Measurements from ENCODE around the gene PDE4D. TPM values are rescaled to one million over a fixed set of nuclear protein-coding genes. Genes with fewer than 3 reads are reported as not detected.
A peak's percentile ranks its signal among the peaks of the same experiment; 100 is the strongest.

PDE4D gene
- total and polyA plus RNA-seq, 2 of the 4 experiments (the other 2 are of a cell fraction), result 1.4 to 7.9 TPM

DNA sequence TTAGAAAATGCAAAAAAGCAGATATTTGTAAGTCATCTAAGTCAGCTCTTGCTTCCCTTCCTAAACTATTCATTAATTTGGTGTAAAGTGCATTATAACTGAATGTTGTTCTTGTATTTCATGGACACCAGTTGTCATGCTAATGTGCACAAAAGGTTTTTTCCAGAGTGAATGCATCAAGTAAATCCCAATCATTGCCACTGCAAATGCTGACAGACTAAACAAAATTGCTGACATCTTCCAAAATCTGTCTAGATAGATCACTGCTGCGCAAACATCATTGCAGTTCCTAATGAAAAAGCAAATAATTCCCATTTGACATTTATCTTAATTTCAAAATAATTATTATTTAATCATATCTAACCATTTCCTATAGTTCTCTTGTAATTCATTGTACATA, 161.7 kb downstream of the PDE4D start:
- Histone ChIP-seq H2AK5ac (ENCODE audit: low read depth, low read length) (no peak overlapping the region), H2AK9ac (replicated peaks; ENCODE audit: low read depth, low read length, poor library complexity) (no peak overlapping the region), H3K9me3 (ENCODE audit: control insufficient read depth, insufficient read depth, low read length) (no peaks in the 10 kb centered on the region), H3K27ac (ENCODE audit: insufficient read depth, low read length) (no peak overlapping the region), H3K4me1 (ENCODE audit: control insufficient read depth, insufficient read depth, low read length) (no peaks in the 10 kb centered on the region), H2BK20ac (ENCODE audit: low read depth, low read length) (no peak overlapping the region), H4K8ac (ENCODE audit: low read depth in 2 of 2, low read length in 2 of 2) (no peak overlapping the region), H3K4ac (ENCODE audit: low read depth, low read length) (no peak overlapping the region), H3K27me3 (ENCODE audit: control insufficient read depth, insufficient read depth, low read length) (no peaks in the 10 kb centered on the region), H2AFZ (replicated peaks; ENCODE audit: low read length, poor library complexity) (no peak overlapping the region), H2BK15ac (ENCODE audit: low read depth, low read length) (no peak overlapping the region), H3K56ac (ENCODE audit: extremely low read depth, insufficient read depth, low read length) (no peak overlapping the region), H4K91ac (ENCODE audit: insufficient read depth, low read depth, low read length) (no peak overlapping the region), H4K5ac (ENCODE audit: low read depth, low read length) (no peak overlapping the region), H2BK5ac (ENCODE audit: low read depth, low read length, poor library complexity, severe bottlenecking) (no peak overlapping the region), H4K20me1 (ENCODE audit: insufficient read depth, low read length) (no peaks in the 10 kb centered on the region), H3K4me2 (ENCODE audit: low read depth, low read length) (no peak overlapping the region), H2BK120ac (ENCODE audit: low read depth, low read length) (no peak overlapping the region), H3K79me1 (ENCODE audit: low read depth in 1 of 2, low read length in 2 of 2) (no peaks in the 10 kb centered on the region), H3K18ac (ENCODE audit: low read depth, low read length) (no peak overlapping the region), H3K9me1 (ENCODE audit: insufficient read depth, low read length) (no peaks in the 10 kb centered on the region), H3K36me3 (ENCODE audit: control insufficient read depth, insufficient read depth, low read length) (no peaks in the 10 kb centered on the region), H3K14ac (replicated peaks; ENCODE audit: low read depth, low read length) (no peak overlapping the region), H3K4me3 (ENCODE audit: insufficient read depth, low read depth, low read length) (no peak overlapping the region), H3K23ac (ENCODE audit: low read depth, low read length) (no peak overlapping the region), H3K9ac (ENCODE audit: low read depth, low read length) (no peak overlapping the region)
- no CpG with 5 or more reads among the region's 1 CpG for WGBS, 2 experiments (ENCODE audit: extremely low coverage in 2 of 2, insufficient read length in 1 of 2)
- dilution Hi-C loops (cut with HindIII; ENCODE audit: low sequenced_read_pairs, unreplicated experiment), result no loop called here
- in situ Hi-C loops (cut with MboI; ENCODE audit: low sequenced_read_pairs), result no loop called here
- POLR2A ChIA-PET (ENCODE audit: unreplicated experiment), result no interaction called here
- intact Hi-C loops (cut with micrococcal nuclease), result no loop called here
- DNase-seq (no peak), ATAC-seq (ENCODE audit: low read depth) (no peak)
- CTCF ChIA-PET, result no interaction called here
- TF ChIP-seq MAFK (IDR thresholded peaks at IDR 0.05; ENCODE audit: low read depth, low read length) (0 out of 2 replicates have a peak, but pooled peaks have one; percentile 31), FOS (IDR thresholded peaks at IDR 0.05; ENCODE audit: low read depth, low read length) (no peak)
- no TSS peak for BruUV-seq (replicated peaks)

All from IMR-90 (cell line).